Measurements from ENCODE around the gene PPP1R7.

GRCh38 chr2:241229563-241230401 lies 79.5 kb downstream of the PPP1R7 start:
- no peak for TF ChIP-seq CTCF (IDR thresholded peaks at IDR 0.05)
- no peak for TF ChIP-seq POLR2A (IDR thresholded peaks at IDR 0.05)
